Left ventricle myocardium inferior (tissue), 1 donor: ENCODE measurements around the gene PEF1. TPM values are rescaled to one million over a fixed set of nuclear protein-coding genes. Genes with fewer than 3 reads are reported as not detected.

Experiments used
- DNase-seq: peaks from one replicate; pipeline ENCODE4 v3.0.0-alpha.2; 2020
- H3K27ac ChIP-seq: fragments of 200-600 bp; replicated peaks from 2 replicates; pipeline ENCODE4 v1.8.0; 2021
- H3K27me3 ChIP-seq: fragments of 200-600 bp; 2 replicates; pipeline ENCODE4 v1.8.0; 2021; ENCODE audit warnings: low read depth
- H3K36me3 ChIP-seq: fragments of 200-600 bp; 2 replicates; pipeline ENCODE4 v1.8.0; 2021
- H3K4me1 ChIP-seq: fragments of 200-600 bp; 2 replicates; pipeline ENCODE4 v1.8.0; 2021
- H3K4me3 ChIP-seq: fragments of 200-600 bp; 2 replicates; pipeline ENCODE4 v1.8.0; 2021; ENCODE audit warnings: mild to moderate bottlenecking, moderate library complexity
- H3K9me3 ChIP-seq: fragments of 200-600 bp; replicated peaks from 2 replicates; pipeline ENCODE4 v1.8.0; 2021
- CTCF ChIP-seq: fragments of 200-600 bp; IDR thresholded peaks from 2 replicates; pipeline ENCODE4 v1.8.0; 2021; ENCODE audit warnings: antibody characterized with exemption, mild to moderate bottlenecking, borderline replicate concordance
- intact Hi-C: fragments of 100-400 bp; cut with micrococcal nuclease; formaldehyde crosslinking; loops from one replicate; pipeline ENCODE4 v1.11.0; 2022
- total RNA-seq: library from RNA; stranded (reverse); fragmentation: NEBNext Ultra II Directional; extraction: Animal tissue kit (Norgen Biotek cat#: 25700); gene quantifications from one replicate; pipeline ENCODE4 v1.2.1, GENCODE V29; 2021
- donor health status: DM: no; HTN: yes; CAD: no; lungs with severe emphysema.

Gene PEF1
- total RNA-seq, 1 donor from 2014 or later: 36.4 TPM

DNA sequence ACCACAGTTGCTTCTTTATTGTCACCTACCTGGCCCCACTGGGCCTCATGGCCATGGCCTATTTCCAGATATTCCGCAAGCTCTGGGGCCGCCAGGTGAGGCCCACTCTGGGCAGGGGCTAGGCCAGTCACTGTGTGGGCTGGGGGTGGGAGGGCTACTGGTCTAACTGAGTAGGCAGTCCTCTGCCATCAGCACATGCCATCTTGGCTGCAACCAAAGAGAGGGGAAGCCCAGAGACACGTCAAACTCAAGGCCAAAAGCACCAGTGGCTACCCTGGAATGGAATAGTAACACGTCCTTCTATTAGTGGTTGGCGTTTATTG, 23.2 kb downstream of the PEF1 start:
- no peaks in the 10 kb centered on the region for H3K36me3 ChIP-seq
- no peaks in the 10 kb centered on the region for H3K9me3 ChIP-seq
- H3K4me3 ChIP-seq: no peak overlapping the region
- peak overlapping the region; percentile 60 for H3K27ac ChIP-seq
- H3K27me3 ChIP-seq: peaks cover 12% of the 10 kb centered on the region
- no peak for DNase-seq
- intact Hi-C loops: no loop called here
- peaks cover 48% of the 10 kb centered on the region for H3K4me1 ChIP-seq
- TF ChIP-seq CTCF: no peak

- H3K27me3 ChIP-seq: peaks cover 12% of the 10 kb centered on the region
- no peak for DNase-seq
- H3K27ac ChIP-seq: no peak overlapping the region
- no peak for TF ChIP-seq CTCF
- H3K4me3 ChIP-seq: no peak overlapping the region
- H3K4me1 ChIP-seq: peaks cover 42% of the 10 kb centered on the region
- H3K9me3 ChIP-seq: no peaks in the 10 kb centered on the region
- intact Hi-C loops: no loop called here
- H3K36me3 ChIP-seq: no peaks in the 10 kb centered on the region
These were observed 23.8 kb downstream of the PEF1 start for GRCh38 chr1:31620631-31621497.

DNA sequence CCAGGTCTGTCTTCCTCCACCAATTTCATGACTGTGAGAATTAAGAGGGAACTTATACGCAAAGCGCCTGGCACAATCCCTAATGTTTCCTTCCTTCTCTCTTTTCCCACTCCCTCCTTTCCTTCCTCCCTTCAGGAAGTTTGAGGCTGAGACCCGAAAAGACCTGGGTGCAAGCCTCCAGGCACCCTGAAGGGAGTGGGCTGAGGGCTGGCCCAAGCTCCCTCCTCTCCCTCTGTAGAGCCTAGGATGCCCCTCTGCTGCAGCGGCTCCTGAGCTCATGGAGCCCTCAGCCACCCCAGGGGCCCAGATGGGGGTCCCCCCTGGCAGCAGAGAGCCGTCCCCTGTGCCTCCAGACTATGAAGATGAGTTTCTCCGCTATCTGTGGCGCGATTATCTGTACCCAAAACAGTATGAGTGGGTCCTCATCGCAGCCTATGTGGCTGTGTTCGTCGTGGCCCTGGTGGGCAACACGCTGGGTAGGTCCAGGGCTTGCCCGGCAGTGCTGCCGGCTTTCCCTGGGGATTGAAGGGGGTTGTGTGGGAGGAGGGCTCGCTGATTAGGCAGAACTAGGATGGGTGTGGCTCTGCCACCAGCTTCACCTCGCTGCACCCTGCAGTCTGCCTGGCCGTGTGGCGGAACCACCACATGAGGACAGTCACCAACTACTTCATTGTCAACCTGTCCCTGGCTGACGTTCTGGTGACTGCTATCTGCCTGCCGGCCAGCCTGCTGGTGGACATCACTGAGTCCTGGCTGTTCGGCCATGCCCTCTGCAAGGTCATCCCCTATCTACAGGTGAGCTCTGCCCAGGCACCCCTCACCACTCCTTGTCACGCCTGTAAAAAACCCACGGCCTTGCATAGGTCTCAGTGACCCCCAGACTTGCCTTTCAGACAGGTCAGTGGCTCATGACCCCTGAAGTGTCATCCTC, 25.5 kb downstream of the PEF1 start:
- Histone ChIP-seq H3K27ac (no peak overlapping the region), H3K27me3 (peaks cover 12% of the 10 kb centered on the region), H3K4me1 (peaks cover 43% of the 10 kb centered on the region), H3K9me3 (no peaks in the 10 kb centered on the region), H3K36me3 (no peaks in the 10 kb centered on the region), H3K4me3 (no peak overlapping the region)
- TF ChIP-seq CTCF: no peak
- intact Hi-C loops: no loop called here
- DNase-seq: no peak

- no peaks in the 10 kb centered on the region for H3K36me3 ChIP-seq
- H3K27me3 ChIP-seq: peaks cover 12% of the 10 kb centered on the region
- DNase-seq: peak; percentile 42
- intact Hi-C loops: no loop called here
- H3K27ac ChIP-seq: peak overlapping the region; percentile 36
- H3K4me3 ChIP-seq: peak overlapping the region; percentile 67
- H3K9me3 ChIP-seq: no peaks in the 10 kb centered on the region
- peaks cover 54% of the 10 kb centered on the region for H3K4me1 ChIP-seq
- TF ChIP-seq CTCF: peak; percentile 91
These were observed 26.5 kb downstream of the PEF1 start for GRCh38 chr1:31617916-31618746.
